Fibroblast of pulmonary artery (primary cell): ENCODE measurements around the gene GIMAP5.
"Not testable (repeated sequence)": the region's sequence is repeated elsewhere in the genome, so short reads cannot be mapped to it uniquely, and the experiment has no call there.

Source experiments
- DNase-seq: peaks from one replicate; pipeline ENCODE4 v3.0.0-alpha.2; 2010; ENCODE audit warnings: low read depth
- H3K4me3 ChIP-seq: replicated peaks from 2 replicates; pipeline ENCODE4 v1.5.1; 2011; ENCODE audit warnings: low read depth, mild to moderate bottlenecking, control low read depth, low read length, moderate library complexity
- TF ChIP-seq, protein P1 (sequence below): IDR thresholded peaks from 2 replicates; pipeline ENCODE4 v1.5.1; 2011; ENCODE audit warnings: mild to moderate bottlenecking, control low read depth, low read length, inconsistent platforms; ENCODE audit errors: missing control alignments

Gene GIMAP5

DNA sequence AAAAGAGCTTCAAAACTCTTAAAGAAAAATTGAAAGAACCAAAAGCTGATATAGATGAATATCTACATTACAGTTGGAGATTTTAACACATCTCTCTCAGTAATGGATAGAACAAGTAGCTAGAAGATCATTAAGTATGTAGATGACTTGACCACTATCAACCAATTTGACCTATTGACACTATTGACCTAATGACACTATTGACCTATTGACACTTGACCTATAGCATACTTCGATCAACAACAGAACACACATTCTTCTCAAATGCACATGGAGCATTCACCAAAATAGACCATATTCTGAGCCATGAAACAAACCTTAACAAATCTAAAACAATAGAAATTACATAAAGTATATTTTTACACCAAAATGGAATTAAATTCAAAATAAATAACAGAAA is 22.3 kb downstream of the GIMAP5 start:
- TF ChIP-seq, protein P1, sequence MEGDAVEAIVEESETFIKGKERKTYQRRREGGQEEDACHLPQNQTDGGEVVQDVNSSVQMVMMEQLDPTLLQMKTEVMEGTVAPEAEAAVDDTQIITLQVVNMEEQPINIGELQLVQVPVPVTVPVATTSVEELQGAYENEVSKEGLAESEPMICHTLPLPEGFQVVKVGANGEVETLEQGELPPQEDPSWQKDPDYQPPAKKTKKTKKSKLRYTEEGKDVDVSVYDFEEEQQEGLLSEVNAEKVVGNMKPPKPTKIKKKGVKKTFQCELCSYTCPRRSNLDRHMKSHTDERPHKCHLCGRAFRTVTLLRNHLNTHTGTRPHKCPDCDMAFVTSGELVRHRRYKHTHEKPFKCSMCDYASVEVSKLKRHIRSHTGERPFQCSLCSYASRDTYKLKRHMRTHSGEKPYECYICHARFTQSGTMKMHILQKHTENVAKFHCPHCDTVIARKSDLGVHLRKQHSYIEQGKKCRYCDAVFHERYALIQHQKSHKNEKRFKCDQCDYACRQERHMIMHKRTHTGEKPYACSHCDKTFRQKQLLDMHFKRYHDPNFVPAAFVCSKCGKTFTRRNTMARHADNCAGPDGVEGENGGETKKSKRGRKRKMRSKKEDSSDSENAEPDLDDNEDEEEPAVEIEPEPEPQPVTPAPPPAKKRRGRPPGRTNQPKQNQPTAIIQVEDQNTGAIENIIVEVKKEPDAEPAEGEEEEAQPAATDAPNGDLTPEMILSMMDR, result no peak
- H3K4me3 ChIP-seq, result no peak overlapping the region
- no peak for DNase-seq

DNA sequence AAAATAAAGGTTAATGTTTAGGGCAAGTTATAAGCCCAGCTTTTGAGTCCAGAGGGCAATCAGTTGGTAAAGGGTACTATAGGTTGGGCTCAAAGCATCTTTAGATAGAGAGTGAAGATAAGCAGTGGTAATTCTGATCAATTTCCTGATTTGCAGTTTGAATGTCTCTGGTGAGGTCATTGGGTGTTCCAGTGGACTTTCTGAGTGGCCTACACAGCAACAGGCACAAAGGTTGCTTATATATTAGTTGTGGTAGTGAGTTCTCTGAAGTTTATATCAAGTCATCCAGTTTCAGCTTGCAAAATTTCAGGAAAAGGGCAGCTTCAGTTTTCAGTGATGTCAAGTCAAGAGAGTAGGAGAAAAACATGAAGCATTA is 29.1 kb downstream of the GIMAP5 start:
- H3K4me3 ChIP-seq, result no peak overlapping the region

DNA sequence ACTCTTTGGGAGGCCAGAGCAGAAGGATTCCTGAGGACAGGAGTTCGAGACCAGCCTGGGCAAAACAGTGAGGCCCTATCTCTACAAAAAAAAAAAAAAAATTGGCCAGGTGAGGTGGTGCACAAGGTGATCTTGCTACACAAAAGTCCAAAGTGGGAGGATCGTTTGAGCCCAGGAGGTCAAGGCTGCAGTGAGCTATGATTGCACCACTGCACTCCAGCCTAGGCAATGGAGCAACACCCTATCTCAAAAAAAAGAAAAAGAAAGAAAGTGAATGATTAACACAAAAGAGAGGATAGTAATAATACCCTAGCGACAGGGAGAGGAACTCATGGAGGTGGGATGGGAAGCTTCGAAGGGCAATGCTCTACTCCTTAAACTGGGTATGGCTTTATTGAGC is 32.5 kb downstream of the GIMAP5 start:
- no peak for DNase-seq
- no peak overlapping the region for H3K4me3 ChIP-seq
- TF ChIP-seq, protein P1, result no peak

More for the DNA sequence above, 29.1 kb downstream of the GIMAP5 start:
- TF ChIP-seq, protein P1, result no peak
- DNase-seq, result no peak

DNA sequence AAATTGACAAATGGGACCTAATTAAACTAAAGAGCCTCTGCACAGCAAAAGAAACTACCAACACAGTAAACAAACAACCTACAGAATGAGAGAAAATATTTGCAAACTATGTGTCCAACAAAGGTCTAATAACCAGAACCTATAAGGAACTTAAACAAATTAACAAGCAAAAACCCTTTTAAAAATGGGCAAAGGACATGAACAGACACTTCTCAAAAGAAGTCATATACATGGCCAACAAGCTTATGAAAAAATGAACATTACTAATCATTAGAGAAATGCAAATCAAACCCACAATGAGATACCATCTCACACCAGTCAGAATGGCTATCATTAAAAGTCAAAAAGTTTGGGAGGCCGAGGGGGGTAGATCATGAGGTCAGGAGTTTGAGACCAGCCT is 36.9 kb downstream of the GIMAP5 start:
- not testable (repeated sequence) for DNase-seq, H3K4me3 ChIP-seq

DNA sequence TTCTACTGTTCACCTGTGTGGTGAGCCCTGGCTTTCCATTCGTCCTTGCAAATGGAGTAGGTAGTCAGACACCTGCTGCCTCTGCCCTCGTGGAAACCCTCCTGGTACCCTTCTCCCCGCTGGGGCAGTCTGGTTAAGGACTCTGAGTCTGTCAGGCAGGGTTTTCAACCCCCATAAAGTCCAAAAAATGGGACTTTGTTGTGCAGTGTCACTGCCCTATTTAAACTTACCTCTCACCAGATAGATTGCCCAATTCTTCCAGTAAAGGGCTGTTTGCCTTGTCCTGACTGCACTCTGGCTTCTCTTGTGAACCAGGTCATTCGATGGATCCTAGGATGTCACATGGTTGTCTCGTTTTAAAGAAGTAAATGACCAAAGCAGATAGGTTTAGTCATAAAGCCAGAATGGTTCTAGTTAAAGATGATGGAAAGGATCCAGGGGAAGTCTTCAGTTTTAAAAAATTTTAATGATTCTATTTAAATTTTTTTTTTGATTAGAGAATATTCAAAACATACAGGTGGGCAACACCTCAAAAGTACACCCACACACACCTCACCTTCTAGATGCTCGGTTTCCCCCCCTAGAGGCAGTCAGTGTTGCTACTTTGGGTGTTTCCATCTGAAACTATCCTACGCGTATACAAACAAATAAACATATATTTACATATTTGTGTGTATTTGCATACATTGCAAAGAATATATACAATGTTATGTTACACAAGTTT is 41.0 kb downstream of the GIMAP5 start:
- DNase-seq, result no peak
- H3K4me3 ChIP-seq, result no peak overlapping the region
- TF ChIP-seq, protein P1, result no peak

DNA sequence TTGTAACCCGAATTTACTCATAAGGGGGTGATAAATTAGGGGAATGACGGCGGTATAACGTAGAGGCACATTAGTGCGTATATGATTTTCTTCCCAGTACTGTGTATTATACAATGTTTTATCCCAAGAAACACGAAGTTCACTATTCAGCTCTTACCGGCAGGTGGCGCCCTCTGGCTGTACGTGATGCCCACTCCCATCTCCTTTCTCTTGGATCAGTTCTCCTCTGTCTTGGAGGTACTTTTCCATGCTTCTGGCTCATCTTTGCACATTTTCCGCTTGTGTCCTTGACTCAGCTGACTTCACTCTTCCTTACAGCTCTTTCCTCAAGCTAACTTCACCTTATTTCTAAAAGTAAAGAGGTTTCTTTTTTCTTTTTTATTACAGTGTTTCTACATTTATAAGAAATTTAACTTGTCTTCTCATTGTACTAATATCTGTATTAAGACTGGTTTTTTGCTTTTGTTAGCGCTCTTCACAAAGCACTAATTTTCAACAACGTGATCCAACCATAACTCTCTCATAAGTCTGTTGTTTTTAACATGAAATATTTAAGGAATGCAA is 41.6 kb downstream of the GIMAP5 start:
- DNase-seq, result peak; percentile 73
- no peak overlapping the region for H3K4me3 ChIP-seq
- TF ChIP-seq, protein P1, result peak; percentile 94

DNA sequence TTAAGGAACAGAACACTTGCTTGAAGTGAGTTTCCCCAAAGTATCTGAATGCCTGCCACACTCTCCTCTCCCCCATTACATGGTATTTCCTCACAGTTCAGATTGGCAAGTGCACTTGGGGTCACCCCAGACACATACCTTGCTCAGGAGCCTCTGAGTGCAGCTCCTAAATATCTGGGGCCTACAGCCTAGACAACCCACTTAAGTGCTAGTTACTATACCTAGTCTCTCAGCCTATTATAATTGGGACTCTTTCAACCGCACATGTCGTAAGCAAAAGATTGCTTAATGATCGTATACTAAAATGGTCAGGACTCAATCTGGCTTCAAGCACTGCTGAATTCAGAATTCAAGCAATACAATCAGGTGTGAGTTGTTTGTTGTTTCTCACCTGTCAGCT is 43.1 kb downstream of the GIMAP5 start:
- TF ChIP-seq, protein P1, result no peak
- no peak overlapping the region for H3K4me3 ChIP-seq
- no peak for DNase-seq
